ENCODE data around the gene ACOXL. TPM values are rescaled to one million over a fixed set of nuclear protein-coding genes. Genes with fewer than 3 reads are reported as not detected.

The ACOXL gene
- polyA plus RNA-seq, 3 donors from 2014 or later, result not detected

DNA sequence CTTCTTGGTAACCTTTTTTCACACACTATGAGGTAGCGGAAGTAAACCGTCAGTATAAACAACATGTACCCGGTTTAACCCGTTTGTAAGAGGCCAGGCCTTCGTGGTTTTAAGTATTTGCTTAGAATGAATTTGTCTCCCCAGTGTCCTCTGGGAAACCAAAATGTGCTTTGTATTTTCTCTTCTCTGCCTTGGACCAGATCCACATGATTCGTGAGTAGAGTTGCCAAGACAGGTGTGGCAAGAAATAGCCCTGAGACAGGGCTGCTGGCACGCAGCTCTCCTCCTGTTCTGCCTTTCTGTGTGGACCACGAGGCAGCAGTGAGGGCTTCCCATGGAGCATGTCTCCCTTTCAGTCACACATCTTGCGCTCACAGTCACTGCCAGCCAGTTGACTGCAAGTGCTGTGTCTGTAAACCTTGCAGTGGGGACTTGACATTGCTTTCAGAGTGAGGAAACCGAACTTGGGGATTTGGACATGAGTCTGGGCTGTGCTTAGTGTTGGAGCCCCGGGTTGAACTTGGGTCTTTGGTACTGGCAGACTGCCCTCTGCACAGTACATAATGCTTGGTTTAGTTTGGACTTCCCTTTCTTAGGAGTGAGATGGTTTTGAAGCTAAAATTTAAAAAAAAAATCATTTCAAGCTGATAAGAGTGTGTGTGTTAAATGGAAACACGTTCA is 407.4 kb downstream of the ACOXL start:
- H3K4me1 Mint-ChIP-seq, result peaks cover 5 to 21% of the 10 kb centered on the region in 2 donors
- peaks cover 8 to 25% (median 13%) of the 10 kb centered on the region in 3 donors for H3K36me3 Mint-ChIP-seq
- no peak overlapping the region for H3K4me3 Mint-ChIP-seq
- H3K27ac Mint-ChIP-seq, result no peak overlapping the region
- H3K9me3 Mint-ChIP-seq, result no peaks in the 10 kb centered on the region
- DNase-seq, result no peak
- peaks cover 0 to 2% (median under 1%) of the 10 kb centered on the region in 3 donors for H3K27me3 Mint-ChIP-seq (ENCODE audit: low read depth in 3 of 3)

DNA sequence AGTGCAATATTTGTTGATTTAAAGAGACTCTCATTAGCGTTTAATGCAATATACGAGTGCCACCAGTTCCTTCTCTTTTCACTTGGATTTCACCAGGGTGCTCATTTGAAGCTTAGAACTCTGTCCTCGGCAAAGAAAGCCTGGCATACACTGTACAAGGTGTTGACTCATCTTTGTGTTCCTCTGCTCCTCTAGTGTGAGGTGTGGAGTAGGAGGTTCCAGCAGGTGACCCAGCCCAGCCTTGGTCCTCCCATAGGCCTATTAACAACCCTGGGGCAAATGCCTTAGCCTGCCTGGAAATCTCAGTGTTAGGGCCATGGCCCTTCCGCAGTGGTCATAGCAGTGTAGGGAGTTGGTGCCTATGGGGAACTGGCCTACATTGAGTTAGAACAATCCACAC is 408.4 kb downstream of the ACOXL start:
- Mint-ChIP-seq H3K27me3 (ENCODE audit: low read depth in 3 of 3) (peaks cover 0 to 3% (median 2%) of the 10 kb centered on the region in 3 donors), H3K27ac (no peak overlapping the region), H3K9me3 (no peaks in the 10 kb centered on the region), H3K36me3 (peaks cover 8 to 25% (median 17%) of the 10 kb centered on the region in 3 donors), H3K4me1 (peaks cover 7 to 21% of the 10 kb centered on the region in 2 donors), H3K4me3 (no peak overlapping the region)
- DNase-seq, result no peak

DNA sequence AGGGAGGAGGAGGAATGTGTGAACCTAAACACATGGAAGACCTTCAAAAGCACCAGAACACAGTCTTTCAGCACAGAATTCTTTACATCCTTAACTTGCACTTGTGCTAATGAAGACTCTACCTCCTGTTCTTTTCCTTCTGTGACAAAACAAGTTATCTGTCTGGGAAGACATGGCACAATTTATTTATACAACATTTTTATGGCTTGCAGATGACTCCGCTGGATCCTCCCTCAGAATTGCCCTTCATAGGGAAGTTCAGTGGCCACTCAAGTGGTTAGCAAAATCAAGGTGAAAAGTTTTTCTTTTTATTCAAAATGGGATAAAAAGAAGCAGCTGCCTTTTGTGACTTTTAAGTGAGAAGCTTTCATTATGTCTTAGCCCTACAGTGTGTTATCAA is 409.7 kb downstream of the ACOXL start:
- no peak overlapping the region for H3K27ac Mint-ChIP-seq
- H3K4me3 Mint-ChIP-seq, result no peak overlapping the region
- H3K27me3 Mint-ChIP-seq (ENCODE audit: low read depth in 3 of 3), result peaks cover 0 to 3% (median 2%) of the 10 kb centered on the region in 3 donors
- DNase-seq, result no peak
- no peaks in the 10 kb centered on the region for H3K9me3 Mint-ChIP-seq
- peaks cover 7 to 16% of the 10 kb centered on the region in 2 donors for H3K4me1 Mint-ChIP-seq
- peaks cover 8 to 24% (median 16%) of the 10 kb centered on the region in 3 donors for H3K36me3 Mint-ChIP-seq

DNA sequence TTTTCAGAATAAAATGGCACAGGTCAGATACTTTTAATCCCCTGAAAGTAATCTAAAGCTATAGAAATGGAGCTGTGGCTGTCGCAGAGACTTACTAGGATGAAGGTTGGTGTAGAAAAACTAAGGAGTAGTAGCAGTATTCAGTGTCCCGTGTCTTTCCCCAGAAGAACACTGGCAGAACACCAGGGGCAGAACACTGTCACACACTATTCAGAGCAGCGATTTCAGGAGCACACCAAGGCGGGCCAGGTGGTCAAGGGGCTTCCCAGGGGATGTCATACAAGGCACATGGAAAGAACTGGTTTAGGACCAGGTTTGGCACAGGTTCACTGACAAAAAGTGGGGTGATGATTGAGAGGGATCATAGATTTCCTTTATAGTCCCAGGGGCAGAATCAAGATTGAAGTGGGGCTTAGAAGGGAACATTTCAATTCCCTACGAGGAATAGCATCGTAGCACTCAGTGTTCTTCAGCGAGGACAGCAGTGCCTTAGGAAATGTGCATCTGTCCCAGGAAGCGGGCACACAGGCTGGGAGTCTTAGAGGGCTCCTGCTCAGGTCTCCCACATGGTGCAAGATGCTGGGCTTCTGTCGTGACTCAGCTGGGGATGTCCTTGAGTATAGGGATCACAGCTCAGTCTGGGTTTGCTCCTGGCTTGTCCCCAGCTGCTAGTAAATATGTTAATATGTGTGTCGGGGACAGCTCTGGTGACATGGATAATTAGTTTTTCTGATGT is 410.9 kb downstream of the ACOXL start:
- DNase-seq, result no peak
- peaks cover 9 to 11% of the 10 kb centered on the region in 2 donors for H3K4me1 Mint-ChIP-seq
- H3K27me3 Mint-ChIP-seq (ENCODE audit: low read depth in 3 of 3), result peaks cover 0 to 3% (median 0%) of the 10 kb centered on the region in 3 donors
- peaks cover 8 to 20% (median 12%) of the 10 kb centered on the region in 3 donors for H3K36me3 Mint-ChIP-seq
- H3K27ac Mint-ChIP-seq, result no peak overlapping the region
- no peaks in the 10 kb centered on the region for H3K9me3 Mint-ChIP-seq
- H3K4me3 Mint-ChIP-seq, result no peak overlapping the region

DNA sequence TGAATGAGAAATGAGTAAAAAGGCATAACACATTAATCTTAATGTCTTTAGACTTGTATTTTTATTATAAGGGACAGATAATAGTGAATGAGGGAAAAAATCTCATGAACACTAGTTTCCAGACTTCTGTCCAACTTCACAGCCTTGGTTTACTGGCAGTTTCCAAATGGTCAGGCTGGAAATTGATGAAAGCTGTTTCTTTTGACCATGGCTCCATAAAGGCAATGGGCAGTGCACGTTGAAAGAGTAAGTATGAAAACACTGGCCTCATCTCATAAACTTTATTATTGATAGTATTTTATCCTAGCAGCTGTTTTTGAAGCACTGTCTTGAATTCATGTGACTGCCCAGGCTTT is 411.4 kb downstream of the ACOXL start:
- H3K4me1 Mint-ChIP-seq, result peaks cover 9 to 11% of the 10 kb centered on the region in 2 donors
- peaks cover 8 to 20% (median 12%) of the 10 kb centered on the region in 3 donors for H3K36me3 Mint-ChIP-seq

DNA sequence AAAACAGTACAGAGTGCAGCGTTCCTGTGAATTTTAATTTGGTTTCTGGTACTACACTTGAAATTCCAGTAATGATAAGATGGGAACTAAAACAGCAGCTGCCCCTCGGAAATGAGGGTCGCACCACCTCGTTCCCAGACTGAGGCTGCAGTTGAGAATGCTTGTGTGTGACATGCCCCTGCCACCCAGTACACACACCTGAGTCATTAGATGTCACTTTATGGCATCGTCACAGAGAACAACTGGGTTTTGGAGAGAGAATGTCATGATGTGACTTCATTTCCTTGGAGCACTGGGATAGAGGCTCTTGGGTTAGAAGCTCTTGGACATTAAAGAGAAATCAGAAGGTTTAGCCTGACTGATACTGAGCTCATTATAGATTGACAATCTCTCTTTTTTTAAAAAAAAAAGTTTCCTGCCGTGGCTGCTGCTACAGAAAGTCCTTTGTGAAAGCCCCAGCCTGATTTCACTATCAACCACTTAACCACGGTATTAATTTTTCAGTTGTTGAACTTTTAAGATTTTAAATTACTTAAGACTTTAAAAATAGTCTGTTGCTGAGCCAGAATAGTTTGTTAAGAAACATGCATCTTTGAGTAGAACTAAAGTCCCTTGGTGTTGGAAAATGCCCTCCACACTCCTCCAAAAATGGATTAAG is 412.9 kb downstream of the ACOXL start:
- no peak overlapping the region for H3K4me3 Mint-ChIP-seq
- peaks cover 8 to 14% (median 8%) of the 10 kb centered on the region in 3 donors for H3K36me3 Mint-ChIP-seq
- peaks cover 0 to 3% (median 0%) of the 10 kb centered on the region in 3 donors for H3K27me3 Mint-ChIP-seq (ENCODE audit: low read depth in 3 of 3)
- no peak overlapping the region for H3K27ac Mint-ChIP-seq
- peaks cover 9 to 11% of the 10 kb centered on the region in 2 donors for H3K4me1 Mint-ChIP-seq
- H3K9me3 Mint-ChIP-seq, result no peaks in the 10 kb centered on the region
- DNase-seq, result no peak

More for the DNA sequence above, 411.4 kb downstream of the ACOXL start:
- H3K27ac Mint-ChIP-seq, result no peak overlapping the region
- H3K9me3 Mint-ChIP-seq, result no peaks in the 10 kb centered on the region
- H3K27me3 Mint-ChIP-seq (ENCODE audit: low read depth in 3 of 3), result peaks cover 0 to 3% (median 0%) of the 10 kb centered on the region in 3 donors
- no peak overlapping the region for H3K4me3 Mint-ChIP-seq
- DNase-seq, result no peak

DNA sequence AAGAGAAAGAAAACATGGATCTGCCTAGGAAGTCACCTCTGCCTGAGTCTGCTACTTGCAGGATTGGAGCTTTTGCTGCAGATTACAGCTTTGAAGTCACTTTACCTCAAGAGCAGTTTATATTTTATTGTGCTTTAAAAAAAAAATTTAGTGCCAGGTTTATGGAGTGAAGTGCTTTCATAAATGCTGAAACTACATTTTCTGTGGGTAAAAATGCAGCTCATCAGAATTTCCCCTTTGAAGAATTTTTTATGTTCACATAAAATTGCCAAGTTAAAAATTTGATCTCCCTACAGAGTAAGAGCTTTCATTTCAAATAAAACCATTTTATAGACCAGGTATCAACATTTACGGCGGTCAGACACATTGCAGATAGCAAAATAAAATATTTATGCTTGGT is 413.6 kb downstream of the ACOXL start:
- Mint-ChIP-seq H3K36me3 (peaks cover 4 to 12% (median 8%) of the 10 kb centered on the region in 3 donors), H3K27ac (no peak overlapping the region), H3K9me3 (no peaks in the 10 kb centered on the region), H3K4me3 (no peak overlapping the region), H3K27me3 (ENCODE audit: low read depth in 3 of 3) (peaks cover 0 to 3% (median 0%) of the 10 kb centered on the region in 3 donors), H3K4me1 (peaks cover 9 to 11% of the 10 kb centered on the region in 2 donors)
- no peak for DNase-seq

DNA sequence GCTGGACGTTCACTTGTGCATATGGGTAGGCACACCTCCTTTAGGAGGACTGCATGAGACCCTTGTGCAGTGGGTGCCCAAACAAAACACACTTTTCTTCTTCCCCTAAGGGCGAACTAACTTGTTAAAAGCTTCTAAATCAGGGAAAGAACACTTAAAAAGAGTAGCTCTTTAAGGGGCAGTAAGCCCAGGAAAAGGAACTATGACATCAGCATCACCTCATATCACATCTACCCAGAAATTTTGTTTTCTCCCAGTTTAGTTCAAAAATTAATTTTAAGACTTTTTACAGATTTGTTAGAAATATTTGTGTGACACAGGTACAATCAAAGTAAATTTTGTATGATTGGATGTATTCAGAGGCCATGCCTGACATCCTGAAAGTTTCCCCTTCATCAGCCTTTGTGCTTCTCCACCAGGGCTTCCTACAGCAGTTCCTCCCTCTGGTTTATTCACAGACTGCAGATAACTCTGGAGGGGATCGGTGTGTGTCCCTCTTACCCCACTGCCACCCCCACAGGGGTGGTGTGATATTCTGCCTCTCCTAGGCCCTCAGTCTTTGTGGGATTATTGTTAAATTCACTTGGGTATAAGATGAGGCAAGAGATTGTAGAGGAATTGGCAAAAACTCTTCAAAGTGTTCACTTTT is 416.0 kb downstream of the ACOXL start:
- H3K36me3 Mint-ChIP-seq, result peaks cover 10 to 19% (median 14%) of the 10 kb centered on the region in 3 donors
- H3K9me3 Mint-ChIP-seq, result no peaks in the 10 kb centered on the region
- H3K27me3 Mint-ChIP-seq (ENCODE audit: low read depth in 3 of 3), result peaks cover 0 to 3% (median 0%) of the 10 kb centered on the region in 3 donors
- peak overlapping the region in 1 of 5 donors; percentile 11 for H3K4me3 Mint-ChIP-seq
- peak overlapping the region in 1 of 6 donors; percentile 28 for H3K27ac Mint-ChIP-seq
- peaks cover 0 to 3% of the 10 kb centered on the region in 2 donors for H3K4me1 Mint-ChIP-seq
- no peak for DNase-seq

DNA sequence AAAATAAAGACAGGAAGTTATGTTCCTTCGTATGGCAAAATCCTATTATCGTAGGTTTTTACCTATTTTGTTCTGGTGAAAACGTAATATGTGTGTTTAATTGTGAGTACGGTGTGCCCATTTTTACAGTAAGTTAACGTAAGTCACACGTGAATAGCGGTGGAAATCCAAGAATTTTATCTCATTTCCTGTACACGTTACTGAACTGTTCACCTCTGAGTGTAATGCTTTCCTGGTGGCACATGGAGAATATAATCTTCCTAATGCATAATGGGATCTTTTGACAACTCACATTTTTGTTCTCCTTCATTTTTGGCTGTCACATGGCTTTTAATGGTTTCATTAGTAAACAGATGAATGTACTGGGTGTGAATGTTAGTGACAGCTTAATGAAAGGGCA is 416.6 kb downstream of the ACOXL start:
- Mint-ChIP-seq H3K27ac (no peak overlapping the region), H3K4me3 (no peak overlapping the region), H3K4me1 (peaks cover 0 to 3% of the 10 kb centered on the region in 2 donors), H3K27me3 (ENCODE audit: low read depth in 3 of 3) (peaks cover 0 to 3% (median 0%) of the 10 kb centered on the region in 3 donors), H3K36me3 (peaks cover 10 to 25% (median 20%) of the 10 kb centered on the region in 3 donors), H3K9me3 (no peaks in the 10 kb centered on the region)
- no peak for DNase-seq

DNA sequence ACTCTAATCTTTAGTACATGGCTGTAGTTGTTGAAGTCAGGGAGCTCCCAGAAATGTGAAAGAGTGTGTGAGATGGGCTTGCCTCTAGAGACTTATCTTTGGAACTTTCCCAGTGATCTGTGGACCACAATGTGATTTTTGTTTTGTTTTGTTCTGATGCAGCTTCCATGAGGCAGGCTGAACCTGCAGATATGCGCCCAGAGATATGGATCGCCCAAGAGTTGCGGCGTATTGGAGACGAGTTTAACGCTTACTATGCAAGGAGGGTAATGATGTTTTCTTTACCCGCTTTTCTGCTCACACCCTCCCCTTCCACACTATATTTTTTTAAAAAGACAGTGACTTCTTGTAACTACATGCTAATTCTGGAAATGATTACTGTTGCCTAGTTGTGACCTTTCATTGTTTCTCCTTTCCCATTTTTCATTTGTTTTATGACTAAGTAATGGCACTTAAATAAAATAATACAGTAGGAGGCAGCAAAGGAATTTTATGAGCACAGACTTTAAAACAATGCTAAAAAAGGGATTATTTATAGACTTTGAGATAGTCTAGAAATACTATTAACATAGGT is 417.6 kb downstream of the ACOXL start:
- Mint-ChIP-seq H3K27ac (no peak overlapping the region), H3K36me3 (peaks cover 10 to 29% (median 18%) of the 10 kb centered on the region in 3 donors), H3K4me3 (no peak overlapping the region)

DNA sequence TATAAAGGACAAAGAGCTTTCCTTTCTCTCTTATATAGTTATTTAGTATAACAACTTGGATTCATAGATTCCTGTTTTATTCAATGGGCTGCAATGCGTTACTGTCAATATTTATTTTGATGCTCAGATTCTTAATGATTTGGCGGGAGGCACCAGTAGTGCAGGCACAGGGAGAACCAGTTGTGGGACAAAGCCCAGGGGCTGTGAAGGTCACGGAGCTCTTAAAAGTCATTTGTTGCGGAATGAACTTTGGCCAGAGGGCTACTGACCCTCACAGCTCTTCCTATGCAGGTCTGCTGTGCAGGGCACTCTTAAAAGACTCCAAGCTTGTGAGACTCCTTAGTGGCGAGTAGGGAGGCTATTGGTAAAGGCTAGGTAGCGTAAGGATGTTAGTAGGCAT is 422.4 kb downstream of the ACOXL start:
- Mint-ChIP-seq H3K27me3 (ENCODE audit: low read depth in 3 of 3) (peaks cover 0 to 1% (median under 1%) of the 10 kb centered on the region in 3 donors), H3K4me3 (no peak overlapping the region), H3K36me3 (peaks cover 10 to 43% (median 17%) of the 10 kb centered on the region in 3 donors), H3K27ac (no peak overlapping the region), H3K4me1 (no peaks in the 10 kb centered on the region), H3K9me3 (no peaks in the 10 kb centered on the region)
- DNase-seq, result no peak

More for the DNA sequence above, 417.6 kb downstream of the ACOXL start:
- DNase-seq, result no peak
- H3K4me1 Mint-ChIP-seq, result peaks cover 0 to 2% of the 10 kb centered on the region in 2 donors
- H3K27me3 Mint-ChIP-seq (ENCODE audit: low read depth in 3 of 3), result peaks cover 0 to 1% (median 0%) of the 10 kb centered on the region in 3 donors
- no peaks in the 10 kb centered on the region for H3K9me3 Mint-ChIP-seq

DNA sequence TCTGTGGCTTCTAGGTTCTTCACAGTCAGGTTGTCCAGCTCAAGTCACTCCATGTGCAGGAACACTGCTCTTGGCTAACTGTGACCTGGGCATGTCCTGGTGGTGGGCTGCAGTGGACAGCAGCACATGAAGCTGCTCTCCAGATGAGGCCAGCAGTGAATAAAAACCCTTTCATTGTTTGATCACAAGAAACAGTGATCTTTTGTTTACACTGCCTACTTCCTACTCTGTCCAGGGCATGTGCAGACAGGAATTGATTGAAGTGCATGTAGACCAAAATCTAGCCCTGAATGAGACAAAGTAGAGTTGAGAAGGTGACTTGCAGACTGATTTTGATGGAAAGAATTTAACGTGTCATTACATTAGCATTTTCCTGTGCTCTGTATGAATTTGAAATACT is 423.2 kb downstream of the ACOXL start:
- Mint-ChIP-seq H3K36me3 (peaks cover 10 to 44% (median 17%) of the 10 kb centered on the region in 3 donors), H3K27me3 (ENCODE audit: low read depth in 3 of 3) (peaks cover 0 to 6% (median 1%) of the 10 kb centered on the region in 3 donors), H3K9me3 (no peaks in the 10 kb centered on the region), H3K4me1 (peaks cover 3 to 6% of the 10 kb centered on the region in 2 donors), H3K4me3 (no peak overlapping the region), H3K27ac (no peak overlapping the region)
- DNase-seq, result no peak

DNA sequence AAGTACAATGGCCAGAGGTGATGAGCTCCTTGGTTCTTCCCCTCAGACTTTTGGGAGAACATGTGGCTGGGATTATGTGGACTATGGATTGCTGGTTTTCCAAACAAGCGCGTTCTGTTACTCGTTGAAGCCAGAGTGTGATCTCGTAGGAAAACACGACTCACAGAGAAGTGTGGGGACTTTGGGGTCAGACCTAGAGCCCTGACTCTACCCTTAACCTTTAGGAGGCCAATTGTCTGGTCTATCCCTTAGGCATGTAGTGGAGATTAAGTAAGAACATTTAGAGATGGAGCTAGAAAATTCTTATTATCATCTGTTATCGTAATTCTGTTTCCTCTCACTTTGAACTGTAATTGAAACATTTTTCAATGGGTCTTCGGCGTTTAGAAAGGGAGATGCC is 424.2 kb downstream of the ACOXL start:
- peaks cover 10 to 39% (median 13%) of the 10 kb centered on the region in 3 donors for H3K36me3 Mint-ChIP-seq
- DNase-seq, result no peak
- no peak overlapping the region for H3K27ac Mint-ChIP-seq
- peaks cover 0 to 6% (median 1%) of the 10 kb centered on the region in 3 donors for H3K27me3 Mint-ChIP-seq (ENCODE audit: low read depth in 3 of 3)
- H3K9me3 Mint-ChIP-seq, result no peaks in the 10 kb centered on the region
- H3K4me3 Mint-ChIP-seq, result no peak overlapping the region
- peaks cover 3 to 6% of the 10 kb centered on the region in 2 donors for H3K4me1 Mint-ChIP-seq
